Body of pancreas (tissue), 4 donors: ENCODE data around the gene NELFE. TPM values are rescaled to one million over a fixed set of nuclear protein-coding genes. Genes with fewer than 3 reads are reported as not detected.
A peak's percentile ranks its signal among the peaks of the same experiment; 100 is the strongest.
"Not testable (repeated sequence)": the region's sequence is repeated elsewhere in the genome, so short reads cannot be mapped to it uniquely, and the experiment has no call there.

ENCODE experiments used
- ATAC-seq: fragments of 150-250 bp; one replicate; pipeline ENCODE4 v1.9.1; 2016
- DNase-seq, 4 donors: peaks; one replicate each; pipeline ENCODE4 v3.0.0-alpha.2; 2019
- H3K27ac ChIP-seq, 4 donors: fragments of 200-600 bp; sonication (generic); 1 replicate in 3 of 4; 2 replicates in 1 of 4; pipeline versions ENCODE4 v1.5.1 to v1.6.1; 2016 to 2019; ENCODE audit warnings: mild to moderate bottlenecking in 1 of 4, mixed read lengths in 1 of 4, moderate library complexity in 1 of 4
- H3K27me3 ChIP-seq, 2 donors: fragments of 200-600 bp; sonication (generic); one replicate each; pipeline ENCODE4 v1.6.0; 2016; ENCODE audit warnings: mild to moderate bottlenecking in 1 of 2
- H3K36me3 ChIP-seq, 2 donors: fragments of 200-600 bp; sonication (generic); replicated peaks in 1 of 2; 2 replicates each; pipeline ENCODE4 v1.5.1; 2016; ENCODE audit warnings: low read depth in 2 of 2; ENCODE audit not compliant: insufficient read depth in 1 of 2
- H3K4me1 ChIP-seq: fragments of 200-600 bp; sonication (generic); one replicate; pipeline ENCODE4 v1.6.0; 2016
- H3K4me3 ChIP-seq, 2 donors: fragments of 200-600 bp; sonication (generic); 1 replicate in 1 of 2; 2 replicates in 1 of 2; pipeline ENCODE4 v1.5.1; 2016 to 2019
- H3K9me3 ChIP-seq, 3 donors: fragments of 200-600 bp; sonication (generic); 1 replicate in 2 of 3; 2 replicates in 1 of 3; pipeline ENCODE4 v1.5.1; 2016
- POLR2A ChIP-seq, 3 donors: fragments of 450-650 bp; IDR thresholded peaks; one replicate each; pipeline ENCODE4 v1.6.1; 2016; ENCODE audit warnings: antibody characterized with exemption in 3 of 3, mild to moderate bottlenecking in 2 of 3
- WGBS, 2 donors: methylation state at CpG; one replicate each; pipeline ENCODE4 v1.1.5; 2017; 5-methylcytosine and 5-hydroxymethylcytosine counted together
- intact Hi-C: fragments of 100-400 bp; cut with DNase I; formaldehyde crosslinking; loops from one replicate; pipeline ENCODE4 v1.15.1; 2023
- total RNA-seq, 2 donors: library from RNA; depleted of rRNA; stranded (reverse); fragments of >200 nt; gene quantifications; one replicate each; pipeline ENCODE4 v1.1.0, GENCODE V29; 2016
- TF ChIP-seq, protein P1 (sequence below), 7 experiments: fragments of 450-650 bp in 4 of 7; fragments of 200-600 bp in 3 of 7; sonication (generic) in 3 of 7; IDR thresholded peaks; one replicate each; pipeline ENCODE4 v1.5.1; 2016 to 2019; ENCODE audit warnings: antibody characterized with exemption in 7 of 7

NELFE gene
- total RNA-seq, 2 donors from 2014 or later, result 38.9 to 39.9 TPM

GRCh38 chr6:31994421-31994820, 35.6 kb upstream of the NELFE start:
- WGBS, 2 donors, result 95% methylated on average over 9 of the region's 14 CpGs; no CpG with 5 or more reads in 1 of the 2 donors
- H3K27ac ChIP-seq, H3K36me3 ChIP-seq, H3K4me3 ChIP-seq, ATAC-seq, DNase-seq, H3K27me3 ChIP-seq, H3K9me3 ChIP-seq, intact Hi-C loops, H3K4me1 ChIP-seq: not testable (repeated sequence)

DNA sequence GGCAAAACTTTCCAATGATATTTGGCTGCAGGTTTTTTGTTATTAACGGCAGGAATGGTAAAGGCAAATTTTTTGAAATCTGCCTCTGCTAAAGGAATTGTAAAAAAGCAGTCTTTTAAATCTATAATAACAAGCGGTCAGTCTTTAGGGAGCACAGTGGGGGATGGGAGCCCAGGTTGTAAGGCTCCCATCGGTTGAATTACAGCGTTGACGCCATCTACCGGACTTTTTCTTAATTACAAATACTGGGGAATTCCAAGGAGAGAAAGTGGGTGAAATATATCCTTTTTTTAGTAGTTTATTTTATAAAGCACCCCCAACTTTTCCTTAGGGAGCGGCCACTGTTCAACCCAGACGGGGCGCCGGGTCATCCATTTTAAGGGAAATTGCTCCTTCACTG, 30.6 kb upstream of the NELFE start:
- H3K4me3 ChIP-seq, DNase-seq, H3K36me3 ChIP-seq, intact Hi-C loops, H3K4me1 ChIP-seq, H3K27ac ChIP-seq, H3K27me3 ChIP-seq, ATAC-seq, H3K9me3 ChIP-seq: not testable (repeated sequence)
- WGBS, 2 donors, result no CpG with 5 or more reads among the region's 10 CpGs

- WGBS, 2 donors, result no CpG with 5 or more reads among the region's 7 CpGs
- H3K4me3 ChIP-seq, H3K36me3 ChIP-seq, H3K27me3 ChIP-seq, H3K9me3 ChIP-seq, H3K27ac ChIP-seq, DNase-seq, H3K4me1 ChIP-seq, intact Hi-C loops: not testable (repeated sequence)
- ATAC-seq, result peak; percentile 91
These were observed 23.0 kb upstream of the NELFE start, which contains the start of gene C4A for GRCh38 chr6:31981744-31982143. Gene C4A (plus strand): TSS chr6:31982057. CDS start chr6:31982108, 51 bp downstream.

- H3K4me3 ChIP-seq, H3K9me3 ChIP-seq, ATAC-seq, DNase-seq, H3K27me3 ChIP-seq, H3K27ac ChIP-seq, H3K36me3 ChIP-seq, H3K4me1 ChIP-seq, intact Hi-C loops: not testable (repeated sequence)
- no CpG with 5 or more reads among the region's 5 CpGs for WGBS, 2 donors
These were observed 22.2 kb upstream of the NELFE start for GRCh38 chr6:31980998-31981397.

GRCh38 chr6:31980195-31980876, 21.6 kb upstream of the NELFE start:
- not testable (repeated sequence) for DNase-seq, H3K27ac ChIP-seq

GRCh38 chr6:31979238-31979898, 20.6 kb upstream of the NELFE start:
- ATAC-seq (no peak), DNase-seq (no peak)
- no peaks in the 10 kb centered on the region for H3K9me3 ChIP-seq
- TF ChIP-seq POLR2A (IDR thresholded peaks at IDR 0.05), result no peak
- TF ChIP-seq, protein P1, sequence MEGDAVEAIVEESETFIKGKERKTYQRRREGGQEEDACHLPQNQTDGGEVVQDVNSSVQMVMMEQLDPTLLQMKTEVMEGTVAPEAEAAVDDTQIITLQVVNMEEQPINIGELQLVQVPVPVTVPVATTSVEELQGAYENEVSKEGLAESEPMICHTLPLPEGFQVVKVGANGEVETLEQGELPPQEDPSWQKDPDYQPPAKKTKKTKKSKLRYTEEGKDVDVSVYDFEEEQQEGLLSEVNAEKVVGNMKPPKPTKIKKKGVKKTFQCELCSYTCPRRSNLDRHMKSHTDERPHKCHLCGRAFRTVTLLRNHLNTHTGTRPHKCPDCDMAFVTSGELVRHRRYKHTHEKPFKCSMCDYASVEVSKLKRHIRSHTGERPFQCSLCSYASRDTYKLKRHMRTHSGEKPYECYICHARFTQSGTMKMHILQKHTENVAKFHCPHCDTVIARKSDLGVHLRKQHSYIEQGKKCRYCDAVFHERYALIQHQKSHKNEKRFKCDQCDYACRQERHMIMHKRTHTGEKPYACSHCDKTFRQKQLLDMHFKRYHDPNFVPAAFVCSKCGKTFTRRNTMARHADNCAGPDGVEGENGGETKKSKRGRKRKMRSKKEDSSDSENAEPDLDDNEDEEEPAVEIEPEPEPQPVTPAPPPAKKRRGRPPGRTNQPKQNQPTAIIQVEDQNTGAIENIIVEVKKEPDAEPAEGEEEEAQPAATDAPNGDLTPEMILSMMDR (IDR thresholded peaks at IDR 0.05), result no peak
- no peaks in the 10 kb centered on the region for H3K4me1 ChIP-seq
- intact Hi-C loops, result no loop called here
- WGBS, 2 donors, result 92 to 100% methylated on average over 3 of the region's 3 CpGs
- no peak overlapping the region for H3K27ac ChIP-seq
- no peaks in the 10 kb centered on the region for H3K27me3 ChIP-seq
- peaks cover 0 to 2% of the 10 kb centered on the region in 2 donors for H3K36me3 ChIP-seq
- no peak overlapping the region for H3K4me3 ChIP-seq

More at GRCh38 chr6:31980195-31980876, 21.6 kb upstream of the NELFE start:
- intact Hi-C loops, H3K36me3 ChIP-seq, ATAC-seq, H3K4me1 ChIP-seq, H3K9me3 ChIP-seq, H3K4me3 ChIP-seq, H3K27me3 ChIP-seq: not testable (repeated sequence)
- 90 to 94% methylated on average over 4 to 13 of the region's 13 CpGs for WGBS, 2 donors

DNA sequence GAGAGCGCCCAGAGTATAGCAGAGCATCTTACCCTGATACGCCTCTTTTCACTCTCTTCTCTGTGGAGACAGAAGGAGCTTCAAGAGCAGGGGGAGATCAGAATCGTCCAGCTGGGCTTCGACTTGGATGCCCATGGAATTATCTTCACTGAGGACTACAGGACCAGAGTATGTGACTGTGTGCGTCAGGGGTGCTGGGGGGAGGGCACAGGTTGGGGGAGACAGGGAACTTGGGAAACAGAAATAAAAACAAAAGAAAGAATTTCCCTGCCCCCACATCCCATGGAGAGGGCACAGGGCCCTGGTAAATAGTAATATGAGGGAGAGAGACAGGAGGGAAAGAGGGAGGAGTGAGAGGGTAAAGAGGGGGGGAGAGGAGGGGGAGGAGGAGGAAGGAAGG, 20.1 kb upstream of the NELFE start:
- H3K36me3 ChIP-seq, result peaks cover 0 to 2% of the 10 kb centered on the region in 2 donors
- DNase-seq (no peak), ATAC-seq (no peak)
- H3K4me1 ChIP-seq, result no peaks in the 10 kb centered on the region
- no peak overlapping the region for H3K4me3 ChIP-seq
- TF ChIP-seq POLR2A (IDR thresholded peaks at IDR 0.05), result no peak
- TF ChIP-seq, protein P1 (IDR thresholded peaks at IDR 0.05), result no peak
- no peaks in the 10 kb centered on the region for H3K9me3 ChIP-seq
- WGBS, 2 donors, result 78 to 87% methylated on average over 5 of the region's 5 CpGs
- no peaks in the 10 kb centered on the region for H3K27me3 ChIP-seq
- no peak overlapping the region for H3K27ac ChIP-seq
- intact Hi-C loops, result no loop called here
